ENCODE data around the gene FAM43A.

- no peak for TF ChIP-seq CTCF (IDR thresholded peaks at IDR 0.05; ENCODE audit: insufficient read depth, low read depth, low read length)
- no peak for TF ChIP-seq EZH2 (IDR thresholded peaks at IDR 0.05; ENCODE audit: insufficient read depth, low read length)
Measured at GRCh38 chr3:194642769-194643168, 42.9 kb upstream of the FAM43A start.

Data from astrocyte (in vitro differentiated cells and primary cell).